ENCODE measurements around the gene SEC22A. TPM values are rescaled to one million over a fixed set of nuclear protein-coding genes. Genes with fewer than 3 reads are reported as not detected.

The SEC22A gene
- total RNA-seq, 1 donor = 41.9 TPM

DNA sequence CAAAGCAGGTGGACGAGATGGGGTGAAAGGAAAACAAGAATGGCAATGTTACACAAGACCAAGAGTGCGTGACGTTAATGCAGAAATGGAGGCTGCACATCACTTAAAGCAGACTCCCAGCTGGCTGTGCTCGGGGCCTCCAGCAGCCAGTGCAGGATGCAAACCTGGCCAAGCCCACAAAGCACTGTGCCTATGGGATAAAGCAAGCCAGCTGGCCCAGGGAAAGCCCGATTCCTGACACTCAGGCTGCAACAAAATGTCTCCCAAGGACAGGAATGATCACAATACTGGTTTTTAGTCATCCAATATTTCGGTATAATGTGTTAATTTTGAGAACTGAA, 86.2 kb downstream of the SEC22A start:
- no peak overlapping the region for H3K4me3 ChIP-seq (ENCODE audit: low read depth, low read length)
- DNase-seq (ENCODE audit: low read depth) = no peak
- TF ChIP-seq, protein P1, sequence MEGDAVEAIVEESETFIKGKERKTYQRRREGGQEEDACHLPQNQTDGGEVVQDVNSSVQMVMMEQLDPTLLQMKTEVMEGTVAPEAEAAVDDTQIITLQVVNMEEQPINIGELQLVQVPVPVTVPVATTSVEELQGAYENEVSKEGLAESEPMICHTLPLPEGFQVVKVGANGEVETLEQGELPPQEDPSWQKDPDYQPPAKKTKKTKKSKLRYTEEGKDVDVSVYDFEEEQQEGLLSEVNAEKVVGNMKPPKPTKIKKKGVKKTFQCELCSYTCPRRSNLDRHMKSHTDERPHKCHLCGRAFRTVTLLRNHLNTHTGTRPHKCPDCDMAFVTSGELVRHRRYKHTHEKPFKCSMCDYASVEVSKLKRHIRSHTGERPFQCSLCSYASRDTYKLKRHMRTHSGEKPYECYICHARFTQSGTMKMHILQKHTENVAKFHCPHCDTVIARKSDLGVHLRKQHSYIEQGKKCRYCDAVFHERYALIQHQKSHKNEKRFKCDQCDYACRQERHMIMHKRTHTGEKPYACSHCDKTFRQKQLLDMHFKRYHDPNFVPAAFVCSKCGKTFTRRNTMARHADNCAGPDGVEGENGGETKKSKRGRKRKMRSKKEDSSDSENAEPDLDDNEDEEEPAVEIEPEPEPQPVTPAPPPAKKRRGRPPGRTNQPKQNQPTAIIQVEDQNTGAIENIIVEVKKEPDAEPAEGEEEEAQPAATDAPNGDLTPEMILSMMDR (IDR thresholded peaks at IDR 0.05; ENCODE audit: insufficient read depth, low read depth, low read length) = no peak

- TF ChIP-seq, protein P1 (IDR thresholded peaks at IDR 0.05; ENCODE audit: insufficient read depth, low read depth, low read length) = no peak
- no peak overlapping the region for H3K4me3 ChIP-seq (ENCODE audit: low read depth, low read length)
- no peak for DNase-seq (ENCODE audit: low read depth)
Measured at GRCh38 chr3:123289391-123290106, 87.8 kb downstream of the SEC22A start.

DNA sequence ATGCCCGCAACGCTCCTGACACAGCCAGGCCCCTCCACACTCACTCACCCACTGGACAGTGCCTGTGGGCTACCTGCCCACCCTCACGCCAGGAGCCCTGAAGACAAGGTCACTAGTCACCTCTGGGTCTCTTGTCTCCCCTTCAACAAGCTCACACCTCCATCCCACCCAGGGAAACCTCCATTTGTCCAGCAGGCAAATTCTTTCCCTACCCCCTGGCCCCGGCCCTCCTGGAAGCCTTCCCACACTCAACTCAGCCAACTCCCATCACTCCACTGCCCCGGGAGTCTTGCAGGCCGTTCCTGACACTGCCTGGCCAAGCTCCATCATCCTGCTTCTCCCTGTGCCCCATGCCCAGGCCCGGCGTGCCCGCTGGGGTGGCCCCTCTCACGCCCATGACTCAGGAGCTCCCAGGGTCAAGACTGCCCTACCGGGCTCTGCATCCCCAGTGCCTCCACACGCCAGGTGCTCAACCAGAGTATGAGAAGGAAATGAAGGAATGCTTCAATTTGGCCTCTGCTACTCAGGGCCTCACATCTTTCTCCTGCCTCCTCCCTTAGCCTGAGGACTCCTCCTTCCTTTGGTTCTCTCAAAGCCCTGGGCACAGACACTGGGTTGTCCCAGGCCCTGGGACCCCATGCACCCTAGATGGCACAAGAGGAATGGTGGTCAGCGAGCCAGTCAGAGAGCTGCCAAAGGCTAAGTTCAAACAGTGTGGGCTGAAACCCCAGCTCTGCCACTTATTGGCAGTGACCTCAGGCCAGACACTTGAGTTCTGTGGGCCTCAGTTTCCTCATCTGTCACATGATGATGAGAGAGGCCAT, 88.6 kb downstream of the SEC22A start:
- no peak overlapping the region for H3K4me3 ChIP-seq (ENCODE audit: low read depth, low read length)
- TF ChIP-seq, protein P1 (IDR thresholded peaks at IDR 0.05; ENCODE audit: insufficient read depth, low read depth, low read length) = no peak
- DNase-seq (ENCODE audit: low read depth) = no peak

GRCh38 chr3:123290962-123291361, 89.2 kb downstream of the SEC22A start:
- no peak for DNase-seq (ENCODE audit: low read depth)
- TF ChIP-seq, protein P1 (IDR thresholded peaks at IDR 0.05; ENCODE audit: insufficient read depth, low read depth, low read length) = no peak
- H3K4me3 ChIP-seq (ENCODE audit: low read depth, low read length) = no peak overlapping the region

- TF ChIP-seq, protein P1 (IDR thresholded peaks at IDR 0.05; ENCODE audit: insufficient read depth, low read depth, low read length) = no peak
- no peak for DNase-seq (ENCODE audit: low read depth)
- H3K4me3 ChIP-seq (ENCODE audit: low read depth, low read length) = no peak overlapping the region
Measured at GRCh38 chr3:123291404-123291803, 89.7 kb downstream of the SEC22A start.

GRCh38 chr3:123292321-123293310, 90.9 kb downstream of the SEC22A start:
- no peak overlapping the region for H3K4me3 ChIP-seq (ENCODE audit: low read depth, low read length)
- TF ChIP-seq, protein P1 (IDR thresholded peaks at IDR 0.05; ENCODE audit: insufficient read depth, low read depth, low read length) = no peak
- DNase-seq (ENCODE audit: low read depth) = no peak
